ENCODE measurements around the gene CD22.

DNA sequence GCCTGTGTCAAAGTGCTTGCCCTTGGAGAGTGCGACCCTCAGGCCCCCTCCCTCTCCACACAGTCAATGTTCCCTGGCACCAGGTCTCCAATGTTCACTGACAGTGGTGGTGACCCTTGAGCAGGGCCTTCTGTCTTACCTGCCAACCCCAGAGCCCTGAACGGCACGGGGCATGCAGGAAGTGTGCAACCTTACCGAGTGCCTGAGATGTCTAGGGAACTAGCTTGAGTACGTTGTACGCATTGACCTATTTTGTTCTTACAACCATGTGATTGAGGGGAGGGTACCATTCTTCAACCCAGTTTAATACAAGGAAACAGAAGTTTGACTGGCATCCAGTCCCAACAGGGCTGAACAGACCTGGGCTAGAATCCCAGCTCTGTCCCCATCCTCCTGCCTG is 23.8 kb upstream of the CD22 start:
- TF ChIP-seq, protein P1, sequence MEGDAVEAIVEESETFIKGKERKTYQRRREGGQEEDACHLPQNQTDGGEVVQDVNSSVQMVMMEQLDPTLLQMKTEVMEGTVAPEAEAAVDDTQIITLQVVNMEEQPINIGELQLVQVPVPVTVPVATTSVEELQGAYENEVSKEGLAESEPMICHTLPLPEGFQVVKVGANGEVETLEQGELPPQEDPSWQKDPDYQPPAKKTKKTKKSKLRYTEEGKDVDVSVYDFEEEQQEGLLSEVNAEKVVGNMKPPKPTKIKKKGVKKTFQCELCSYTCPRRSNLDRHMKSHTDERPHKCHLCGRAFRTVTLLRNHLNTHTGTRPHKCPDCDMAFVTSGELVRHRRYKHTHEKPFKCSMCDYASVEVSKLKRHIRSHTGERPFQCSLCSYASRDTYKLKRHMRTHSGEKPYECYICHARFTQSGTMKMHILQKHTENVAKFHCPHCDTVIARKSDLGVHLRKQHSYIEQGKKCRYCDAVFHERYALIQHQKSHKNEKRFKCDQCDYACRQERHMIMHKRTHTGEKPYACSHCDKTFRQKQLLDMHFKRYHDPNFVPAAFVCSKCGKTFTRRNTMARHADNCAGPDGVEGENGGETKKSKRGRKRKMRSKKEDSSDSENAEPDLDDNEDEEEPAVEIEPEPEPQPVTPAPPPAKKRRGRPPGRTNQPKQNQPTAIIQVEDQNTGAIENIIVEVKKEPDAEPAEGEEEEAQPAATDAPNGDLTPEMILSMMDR (IDR thresholded peaks at IDR 0.05), result no peak
- TF ChIP-seq POLR2A (IDR thresholded peaks at IDR 0.05), result no peak
